Erythroblast (primary cell): Measurements from ENCODE around the gene POLR1A.

Experiments used
- GATA1 ChIP-seq: IDR thresholded peaks from 2 replicates; pipeline ENCODE4 v1.6.1; 2011; ENCODE audit warnings: low read depth, mild to moderate bottlenecking, control low read depth, low read length, moderate library complexity
- POLR2A ChIP-seq: IDR thresholded peaks from 2 replicates; pipeline ENCODE4 v1.6.1; 2011; ENCODE audit warnings: mild to moderate bottlenecking, low read length

- TF ChIP-seq POLR2A: no peak
- TF ChIP-seq GATA1: no peak
Measured at GRCh38 chr2:86025229-86025820, 80.4 kb downstream of the POLR1A start.
